Measurements from ENCODE around the gene TERT. TPM values are rescaled to one million over a fixed set of nuclear protein-coding genes. Genes with fewer than 3 reads are reported as not detected.
"Not testable (repeated sequence)": the region's sequence is repeated elsewhere in the genome, so short reads cannot be mapped to it uniquely, and the experiment has no call there.

TERT gene
- total RNA-seq, 1 experiment from 2014 or later: 0.80 TPM

- Histone ChIP-seq H3K79me2 (ENCODE audit: low read length) (no peaks in the 10 kb centered on the region), H3K27me3 (ENCODE audit: low read length) (no peaks in the 10 kb centered on the region), H2AFZ (ENCODE audit: low read length) (no peak overlapping the region), H3K4me2 (ENCODE audit: low read length) (no peak overlapping the region), H4K20me1 (ENCODE audit: low read length) (no peaks in the 10 kb centered on the region), H3K36me3 (ENCODE audit: low read depth, low read length) (no peaks in the 10 kb centered on the region), H3K4me3 (ENCODE audit: low read length) (no peak overlapping the region), H3K4me1 (ENCODE audit: insufficient read depth, low read length) (no peaks in the 10 kb centered on the region), H3K9me2 (replicated peaks; ENCODE audit: low read length) (no peaks in the 10 kb centered on the region), H3K27ac (ENCODE audit: low read length) (no peak overlapping the region), H3K9me3 (ENCODE audit: low read length) (no peaks in the 10 kb centered on the region), H3F3A (ENCODE audit: low read length, unreplicated experiment) (no peaks in the 10 kb centered on the region), H3K9ac (ENCODE audit: low read length) (no peak overlapping the region)
- ATAC-seq (no peak), DNase-seq (no peak)
- ChIA-PET CTCF (no interaction called here), POLR2A (ENCODE audit: unreplicated experiment) (no interaction called here)
- intact Hi-C loops (cut with micrococcal nuclease): no loop called here
- TF ChIP-seq CTCF (conservative IDR thresholded peaks at IDR 0.05; ENCODE audit: low read depth, low read length) (no peak), EZH2 (IDR thresholded peaks at IDR 0.05; ENCODE audit: low read length, unreplicated experiment) (no peak), EZH2phosphoT487 (IDR thresholded peaks at IDR 0.05; ENCODE audit: borderline replicate concordance, low read length) (no peak)
- no TSS peak for BruUV-seq (replicated peaks)
Observed at GRCh38 chr5:1268056-1268455, 26.8 kb downstream of the TERT start.

- intact Hi-C loops (cut with micrococcal nuclease); H3K4me2 ChIP-seq (ENCODE audit: low read length); H2AFZ ChIP-seq (ENCODE audit: low read length); H3K9ac ChIP-seq (ENCODE audit: low read length); H3K36me3 ChIP-seq (ENCODE audit: low read depth, low read length); H3K27me3 ChIP-seq (ENCODE audit: low read length); H3K79me2 ChIP-seq (ENCODE audit: low read length); POLR2A ChIA-PET (ENCODE audit: unreplicated experiment); H4K20me1 ChIP-seq (ENCODE audit: low read length); H3K4me1 ChIP-seq (ENCODE audit: insufficient read depth, low read length); DNase-seq; H3K9me3 ChIP-seq (ENCODE audit: low read length); H3K27ac ChIP-seq (ENCODE audit: low read length); ATAC-seq; CTCF ChIA-PET; BruUV-seq (replicated peaks); H3K4me3 ChIP-seq (ENCODE audit: low read length); H3K9me2 ChIP-seq (replicated peaks; ENCODE audit: low read length); H3F3A ChIP-seq (ENCODE audit: low read length, unreplicated experiment): not testable (repeated sequence)
Observed at GRCh38 chr5:1267464-1267863, 27.4 kb downstream of the TERT start.

- Histone ChIP-seq H3K9ac (ENCODE audit: low read length) (no peak overlapping the region), H3F3A (ENCODE audit: low read length, unreplicated experiment) (no peaks in the 10 kb centered on the region), H3K9me2 (replicated peaks; ENCODE audit: low read length) (no peaks in the 10 kb centered on the region), H3K27ac (ENCODE audit: low read length) (no peak overlapping the region), H3K27me3 (ENCODE audit: low read length) (no peaks in the 10 kb centered on the region), H4K20me1 (ENCODE audit: low read length) (no peaks in the 10 kb centered on the region), H3K4me3 (ENCODE audit: low read length) (no peak overlapping the region), H3K4me1 (ENCODE audit: insufficient read depth, low read length) (no peaks in the 10 kb centered on the region), H3K4me2 (ENCODE audit: low read length) (no peak overlapping the region), H3K9me3 (ENCODE audit: low read length) (0 out of 2 replicates have a peak, but pooled peaks cover 7% of the 10 kb centered on the region), H2AFZ (ENCODE audit: low read length) (no peak overlapping the region), H3K79me2 (ENCODE audit: low read length) (no peaks in the 10 kb centered on the region), H3K36me3 (ENCODE audit: low read depth, low read length) (no peaks in the 10 kb centered on the region)
- TF ChIP-seq EZH2 (IDR thresholded peaks at IDR 0.05; ENCODE audit: low read length, unreplicated experiment): no peak
- no peak for TF ChIP-seq EZH2phosphoT487 (IDR thresholded peaks at IDR 0.05; ENCODE audit: borderline replicate concordance, low read length)
- TF ChIP-seq CTCF (conservative IDR thresholded peaks at IDR 0.05; ENCODE audit: low read depth, low read length): no peak
- intact Hi-C loops (cut with micrococcal nuclease): no loop called here
- BruUV-seq (replicated peaks): no TSS peak
- POLR2A ChIA-PET (ENCODE audit: unreplicated experiment): no interaction called here
- DNase-seq: no peak
- ATAC-seq: no peak
- CTCF ChIA-PET: no interaction called here
Observed at GRCh38 chr5:1266791-1267190, 28.1 kb downstream of the TERT start.

All from PC-3 (cell line).